Progenitor cell of endocrine pancreas (in vitro differentiated cells): ENCODE results near the gene GLS2. TPM values are rescaled to one million over a fixed set of nuclear protein-coding genes. Genes with fewer than 3 reads are reported as not detected.

ENCODE experiments used
- DNase-seq: peaks from one replicate; pipeline ENCODE4 v3.0.0; 2021; ENCODE audit warnings: low spot score; ENCODE audit not compliant: unreplicated experiment
- H3K27ac Mint-ChIP-seq: 2 replicates; pipeline ENCODE4 v1.8.0; 2021; ENCODE audit warnings: mild to moderate bottlenecking, moderate library complexity, mixed read lengths
- H3K27me3 Mint-ChIP-seq: 2 replicates; pipeline ENCODE4 v1.8.0; 2021; ENCODE audit warnings: mixed read lengths
- H3K36me3 Mint-ChIP-seq: 2 replicates; pipeline ENCODE4 v1.8.0; 2022; ENCODE audit warnings: mixed read lengths; ENCODE audit not compliant: insufficient read depth
- H3K4me1 Mint-ChIP-seq: 2 replicates; pipeline ENCODE4 v1.8.0; 2021; ENCODE audit warnings: low read depth, mixed read lengths
- H3K4me3 Mint-ChIP-seq: 2 replicates; pipeline ENCODE4 v1.8.0; 2021; ENCODE audit warnings: low read depth, mild to moderate bottlenecking, moderate library complexity, mixed read lengths
- H3K9me3 Mint-ChIP-seq: 2 replicates; pipeline ENCODE4 v1.8.0; 2021; ENCODE audit warnings: low read depth, mixed read lengths
- CTCF ChIP-seq: fragments of 200-600 bp; sonication (generic); IDR thresholded peaks from one replicate; pipeline ENCODE4 v1.5.0; 2021; ENCODE audit warnings: antibody characterized with exemption, mild to moderate bottlenecking; ENCODE audit not compliant: unreplicated experiment
- total RNA-seq: library from RNA; stranded (reverse); gene quantifications from 2 replicates; pipeline ENCODE4 v1.2.1, GENCODE V29; 2021

GLS2 gene
- total RNA-seq, 1 donor from 2014 or later, result 3.1 TPM

GRCh38 chr12:56522411-56523193, 34.6 kb upstream of the GLS2 start:
- Mint-ChIP-seq H3K27me3 (no peaks in the 10 kb centered on the region), H3K27ac (peak overlapping the region; percentile 91), H3K4me3 (peak overlapping the region; percentile 82), H3K36me3 (no peaks in the 10 kb centered on the region), H3K9me3 (no peaks in the 10 kb centered on the region), H3K4me1 (peaks cover 25% of the 10 kb centered on the region)
- no peak for DNase-seq
- TF ChIP-seq CTCF, result no peak

- Mint-ChIP-seq H3K4me1 (peaks cover 20% of the 10 kb centered on the region), H3K36me3 (no peaks in the 10 kb centered on the region), H3K27ac (peak within 1 kb of the TSS; percentile 91), H3K27me3 (no peaks in the 10 kb centered on the region), H3K4me3 (peak within 1 kb of the TSS; percentile 82), H3K9me3 (no peaks in the 10 kb centered on the region)
- no peak for TF ChIP-seq CTCF
- peak; percentile 43 for DNase-seq
Observed at GRCh38 chr12:56521590-56522371, 33.8 kb upstream of the GLS2 start, which contains the start of gene RBMS2. RBMS2 (plus strand) TSS chr12:56521820; CDS start chr12:56522024, 204 bp downstream.

GRCh38 chr12:56521209-56521589, 33.2 kb upstream of the GLS2 start:
- Mint-ChIP-seq H3K27ac (peak overlapping the region; percentile 91), H3K36me3 (no peaks in the 10 kb centered on the region), H3K27me3 (no peaks in the 10 kb centered on the region)

GRCh38 chr12:56520506-56520905, 32.5 kb upstream of the GLS2 start:
- no peaks in the 10 kb centered on the region for H3K36me3 Mint-ChIP-seq
- H3K9me3 Mint-ChIP-seq, result no peaks in the 10 kb centered on the region
- H3K4me3 Mint-ChIP-seq, result peak overlapping the region; percentile 19
- no peak for TF ChIP-seq CTCF
- peak overlapping the region; percentile 89 for H3K27ac Mint-ChIP-seq
- H3K27me3 Mint-ChIP-seq, result no peaks in the 10 kb centered on the region
- H3K4me1 Mint-ChIP-seq, result peaks cover 16% of the 10 kb centered on the region
- DNase-seq, result no peak

More at GRCh38 chr12:56521209-56521589, 33.2 kb upstream of the GLS2 start:
- H3K9me3 Mint-ChIP-seq, result no peaks in the 10 kb centered on the region
- TF ChIP-seq CTCF, result no peak
- no peak for DNase-seq
- peaks cover 16% of the 10 kb centered on the region for H3K4me1 Mint-ChIP-seq
- H3K4me3 Mint-ChIP-seq, result peak overlapping the region; percentile 82

GRCh38 chr12:56520048-56520447, 32.1 kb upstream of the GLS2 start:
- TF ChIP-seq CTCF, result no peak
- no peak overlapping the region for H3K4me3 Mint-ChIP-seq
- H3K36me3 Mint-ChIP-seq, result no peaks in the 10 kb centered on the region
- no peaks in the 10 kb centered on the region for H3K27me3 Mint-ChIP-seq
- H3K9me3 Mint-ChIP-seq, result no peaks in the 10 kb centered on the region
- no peak for DNase-seq
- H3K27ac Mint-ChIP-seq, result no peak overlapping the region
- peaks cover 16% of the 10 kb centered on the region for H3K4me1 Mint-ChIP-seq
